Smooth muscle cell (in vitro differentiated cells): Measurements from ENCODE around the gene LSS. TPM values are rescaled to one million over a fixed set of nuclear protein-coding genes. Genes with fewer than 3 reads are reported as not detected.

Experiments
- DNase-seq: peaks from one replicate; lab custom pipeline; 2025; ENCODE audit not compliant: unreplicated experiment; lab: John Stamatoyannopoulos, UW
- H2AFZ ChIP-seq: fragments of 200-600 bp; sonication (generic); 2 replicates; pipeline ENCODE4 v1.6.0; 2016; ENCODE audit warnings: antibody characterized with exemption, low read depth, mild to moderate bottlenecking
- H3F3A ChIP-seq: fragments of 200-600 bp; sonication (generic); 2 replicates; pipeline ENCODE4 v1.6.0; 2017; ENCODE audit warnings: antibody characterized with exemption, low read depth
- H3K27ac ChIP-seq: fragments of 200-600 bp; sonication (generic); 2 replicates; pipeline ENCODE4 v1.5.1; 2016; ENCODE audit warnings: low read depth, mild to moderate bottlenecking
- H3K27me3 ChIP-seq: fragments of 200-600 bp; sonication (generic); 2 replicates; pipeline ENCODE4 v1.6.1; 2016; ENCODE audit warnings: low read depth, mild to moderate bottlenecking
- H3K36me3 ChIP-seq: fragments of 200-600 bp; sonication (generic); 2 replicates; pipeline ENCODE4 v1.5.1; 2016; ENCODE audit warnings: low read depth
- H3K4me1 ChIP-seq: fragments of 200-600 bp; sonication (generic); 2 replicates; pipeline ENCODE4 v1.5.1; 2016; ENCODE audit warnings: low read depth
- H3K4me2 ChIP-seq: fragments of 200-600 bp; sonication (generic); 2 replicates; pipeline ENCODE4 v1.6.0; 2016; ENCODE audit warnings: mild to moderate bottlenecking
- H3K4me3 ChIP-seq: fragments of 200-600 bp; sonication (generic); 2 replicates; pipeline ENCODE4 v1.5.1; 2016; ENCODE audit warnings: mild to moderate bottlenecking
- H3K79me2 ChIP-seq: fragments of 200-600 bp; sonication (generic); 2 replicates; pipeline ENCODE4 v1.6.0; 2016; ENCODE audit warnings: low read depth, mild to moderate bottlenecking
- H3K9ac ChIP-seq: fragments of 200-600 bp; sonication (generic); 2 replicates; pipeline ENCODE4 v1.6.0; 2016; ENCODE audit warnings: low read depth
- H3K9me3 ChIP-seq: fragments of 200-600 bp; sonication (generic); replicated peaks from 2 replicates; pipeline ENCODE4 v1.5.1; 2016; ENCODE audit warnings: low read depth
- H4K20me1 ChIP-seq: fragments of 200-600 bp; sonication (generic); 2 replicates; pipeline ENCODE4 v1.6.0; 2016; ENCODE audit warnings: low read depth
- CTCF ChIP-seq: fragments of 200-600 bp; sonication (generic); IDR thresholded peaks from 2 replicates; pipeline ENCODE4 v1.5.1; 2017; ENCODE audit warnings: borderline replicate concordance, mild to moderate bottlenecking, antibody characterized with exemption; ENCODE audit not compliant: insufficient read depth, poor library complexity, severe bottlenecking
- WGBS: methylation state at CpG from one replicate; pipeline ENCODE4 v1.1.7; 2016; ENCODE audit warnings: low lambda C conversion rate; 5-methylcytosine and 5-hydroxymethylcytosine counted together
- polyA plus RNA-seq: library from polyadenylated mRNA; unstranded; fragments of >200 nt; fragmentation: Nextera tagmentation; extraction: Ambion mirVana; gene quantifications from 2 replicates; pipeline ENCODE4 v1.2.1, GENCODE V29; 2016
- total RNA-seq: library from RNA; depleted of rRNA; stranded (reverse); fragments of >200 nt; gene quantifications from 2 replicates; pipeline ENCODE4 v1.2.3, GENCODE V29; 2014

Gene LSS
- total and polyA plus RNA-seq, 2 experiments from 2014 or later, result 21.8 to 37.7 TPM

GRCh38 chr21:46156678-46157077 is 71.9 kb downstream of the LSS start:
- Histone ChIP-seq H3K27ac (no peak overlapping the region), H3K9ac (no peak overlapping the region), H3K9me3 (no peaks in the 10 kb centered on the region), H2AFZ (no peak overlapping the region), H3K4me3 (no peak overlapping the region), H3K4me2 (no peak overlapping the region), H3K79me2 (no peaks in the 10 kb centered on the region), H3K4me1 (peaks cover 9% of the 10 kb centered on the region), H3K36me3 (no peaks in the 10 kb centered on the region), H4K20me1 (no peaks in the 10 kb centered on the region), H3K27me3 (no peaks in the 10 kb centered on the region), H3F3A (no peaks in the 10 kb centered on the region)
- no peak for TF ChIP-seq CTCF
- no peak for DNase-seq
- WGBS, result 93% methylated on average over 10 of the region's 10 CpGs

GRCh38 chr21:46156378-46156645 is 72.3 kb downstream of the LSS start:
- Histone ChIP-seq H3K27me3 (no peaks in the 10 kb centered on the region), H3K9me3 (no peaks in the 10 kb centered on the region), H3K9ac (no peak overlapping the region), H3K27ac (no peak overlapping the region), H3K36me3 (no peaks in the 10 kb centered on the region), H3K4me3 (no peak overlapping the region), H2AFZ (no peak overlapping the region), H3K4me2 (no peak overlapping the region), H3F3A (no peaks in the 10 kb centered on the region), H3K4me1 (peaks cover 9% of the 10 kb centered on the region), H4K20me1 (no peaks in the 10 kb centered on the region), H3K79me2 (no peaks in the 10 kb centered on the region)
- TF ChIP-seq CTCF, result no peak
- 88% methylated on average over 7 of the region's 7 CpGs for WGBS
- DNase-seq, result no peak

- Histone ChIP-seq H3K9me3 (no peaks in the 10 kb centered on the region), H3K79me2 (no peaks in the 10 kb centered on the region), H4K20me1 (no peaks in the 10 kb centered on the region), H3K4me1 (peaks cover 9% of the 10 kb centered on the region), H3K9ac (no peak within 1 kb of the TSS), H3K4me3 (no peak within 1 kb of the TSS), H3K4me2 (no peak within 1 kb of the TSS), H3K27me3 (no peaks in the 10 kb centered on the region), H3K27ac (no peak within 1 kb of the TSS), H2AFZ (no peak within 1 kb of the TSS), H3K36me3 (no peaks in the 10 kb centered on the region), H3F3A (no peaks in the 10 kb centered on the region)
- WGBS, result 96% methylated on average over 31 of the region's 34 CpGs
- no peak for DNase-seq
- TF ChIP-seq CTCF, result no peak
Measured at GRCh38 chr21:46155514-46156377, 72.8 kb downstream of the LSS start, which contains the start of gene FTCD. Gene FTCD (minus strand): TSS chr21:46155579. CDS start chr21:46155523, 56 bp downstream.

- no peaks in the 10 kb centered on the region for H3K36me3 ChIP-seq
- H3K4me3 ChIP-seq, result no peak overlapping the region
- TF ChIP-seq CTCF, result no peak
- H3K9ac ChIP-seq, result no peak overlapping the region
- H3K79me2 ChIP-seq, result no peaks in the 10 kb centered on the region
- no peak overlapping the region for H2AFZ ChIP-seq
- no peaks in the 10 kb centered on the region for H4K20me1 ChIP-seq
- no peaks in the 10 kb centered on the region for H3K9me3 ChIP-seq
- H3K4me2 ChIP-seq, result no peak overlapping the region
- no peak overlapping the region for H3K27ac ChIP-seq
- H3K27me3 ChIP-seq, result no peaks in the 10 kb centered on the region
- no peak for DNase-seq
- 95% methylated on average over 14 of the region's 16 CpGs for WGBS
- peaks cover 9% of the 10 kb centered on the region for H3K4me1 ChIP-seq
- no peaks in the 10 kb centered on the region for H3F3A ChIP-seq
Measured at GRCh38 chr21:46154955-46155513, 73.5 kb downstream of the LSS start.
